A673 (cell line): ENCODE measurements around the gene COL5A3.

Experiments used
- CTCF ChIP-seq: fragments of 300-800, 200-600 bp; sonication (generic); conservative IDR thresholded peaks from 2 replicates; pipeline ENCODE4 v1.5.1; 2017; ENCODE audit warnings: low read depth, mild to moderate bottlenecking, antibody characterized with exemption, low read length, moderate library complexity, mixed read lengths
- EZH2 ChIP-seq: fragments of 200-600 bp; sonication (generic); IDR thresholded peaks from 2 replicates; pipeline ENCODE4 v1.6.1; 2017; ENCODE audit warnings: borderline replicate concordance, low read depth, mild to moderate bottlenecking, mixed read lengths, antibody characterized with exemption, low read length; ENCODE audit not compliant: poor library complexity, severe bottlenecking

- TF ChIP-seq CTCF = no peak
- no peak for TF ChIP-seq EZH2
Measured at GRCh38 chr19:9939301-9939913, 70.9 kb downstream of the COL5A3 start.
